HG03432 (cell line): ENCODE results near the gene VWA7.
A peak's percentile ranks its signal among the peaks of the same experiment; 100 is the strongest.

ENCODE experiments used
- ATAC-seq: cut with Tn5 transposase; IDR thresholded peaks from one replicate; pipeline ENCODE4 v1.9.1; 2021; ENCODE audit warnings: mild to moderate bottlenecking, moderate library complexity; ENCODE audit not compliant: unreplicated experiment

Gene VWA7

DNA sequence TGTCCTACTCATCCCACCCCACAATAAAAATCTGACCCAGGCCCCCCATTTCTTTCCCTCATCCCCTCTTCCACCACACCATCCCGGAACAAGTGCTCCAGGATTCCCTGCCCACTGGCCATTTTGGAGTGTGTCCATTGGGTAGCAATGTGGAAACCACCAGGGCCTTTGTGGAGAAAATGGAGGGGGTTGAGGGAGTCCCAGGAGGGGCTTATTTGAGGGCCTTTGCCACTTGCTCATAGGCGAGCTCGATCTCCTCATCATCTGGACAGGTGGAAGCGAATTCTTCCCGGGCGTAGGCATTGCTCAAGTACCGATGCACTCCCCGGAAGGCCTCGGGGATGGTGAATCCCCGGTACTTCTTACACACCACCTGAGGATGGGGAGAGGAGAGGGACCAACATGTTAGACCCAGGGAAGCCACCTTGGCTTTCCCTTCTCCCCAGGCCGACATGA is 46.5 kb downstream of the VWA7 start:
- ATAC-seq: no peak

- ATAC-seq: peak; percentile 38
Measured at GRCh38 chr6:31729979-31730630, 47.0 kb downstream of the VWA7 start.

GRCh38 chr6:31729515-31729978 is 47.6 kb downstream of the VWA7 start:
- ATAC-seq: peak; percentile 49

GRCh38 chr6:31728767-31729514 is 48.2 kb downstream of the VWA7 start, which contains the start of gene DDAH2:
Gene DDAH2 (minus strand): TSS chr6:31729299. CDS start chr6:31729161, 138 bp downstream.
- peak; percentile 10 for ATAC-seq

DNA sequence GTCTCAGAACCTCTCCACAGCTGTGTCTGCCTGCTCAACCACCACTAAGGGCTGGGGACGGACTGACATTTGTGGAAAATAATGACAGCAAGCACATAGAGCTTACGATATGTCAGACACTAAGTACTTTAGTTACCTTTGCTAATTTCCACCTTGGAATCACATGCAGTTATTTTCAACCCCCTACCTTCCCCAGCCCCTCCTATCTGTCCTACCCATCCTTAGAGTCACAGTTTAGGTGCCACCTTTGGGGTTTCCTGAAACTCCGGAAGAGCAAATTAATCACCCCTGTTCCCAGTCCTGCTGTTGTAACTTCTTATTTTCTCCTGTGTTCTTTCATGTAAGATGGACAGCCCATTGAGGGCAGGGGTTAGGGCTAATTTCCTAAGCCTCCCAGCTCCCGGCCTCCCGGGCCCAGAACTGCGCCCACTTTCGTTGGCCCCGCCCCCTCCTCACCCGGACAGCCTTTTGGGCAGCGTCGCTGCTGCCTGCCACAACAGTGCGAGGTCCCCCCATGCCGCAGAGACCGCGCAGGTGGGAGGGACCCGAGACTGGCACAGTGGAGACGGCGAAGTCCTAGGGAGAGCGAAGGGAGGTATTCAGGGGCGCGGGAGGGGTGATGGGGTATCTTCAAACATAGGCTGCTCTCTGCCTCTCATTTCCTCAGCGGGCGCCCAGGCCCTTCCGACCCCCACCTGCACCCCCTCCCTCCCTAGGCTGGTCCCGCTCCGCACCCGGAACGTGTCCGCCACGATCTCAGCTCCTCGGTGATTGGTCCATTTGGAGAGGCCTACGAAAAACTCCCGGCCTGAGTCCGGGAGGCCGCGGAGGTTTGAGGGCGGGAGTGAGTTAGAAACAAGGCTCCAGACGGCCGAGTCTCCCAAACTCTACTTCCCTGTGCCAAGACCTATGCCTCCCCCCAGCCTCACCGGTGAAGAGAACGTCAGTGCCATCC is 49.1 kb downstream of the VWA7 start:
- ATAC-seq: no peak

GRCh38 chr6:31727034-31727716 is 50.0 kb downstream of the VWA7 start:
- ATAC-seq: peak; percentile 47

DNA sequence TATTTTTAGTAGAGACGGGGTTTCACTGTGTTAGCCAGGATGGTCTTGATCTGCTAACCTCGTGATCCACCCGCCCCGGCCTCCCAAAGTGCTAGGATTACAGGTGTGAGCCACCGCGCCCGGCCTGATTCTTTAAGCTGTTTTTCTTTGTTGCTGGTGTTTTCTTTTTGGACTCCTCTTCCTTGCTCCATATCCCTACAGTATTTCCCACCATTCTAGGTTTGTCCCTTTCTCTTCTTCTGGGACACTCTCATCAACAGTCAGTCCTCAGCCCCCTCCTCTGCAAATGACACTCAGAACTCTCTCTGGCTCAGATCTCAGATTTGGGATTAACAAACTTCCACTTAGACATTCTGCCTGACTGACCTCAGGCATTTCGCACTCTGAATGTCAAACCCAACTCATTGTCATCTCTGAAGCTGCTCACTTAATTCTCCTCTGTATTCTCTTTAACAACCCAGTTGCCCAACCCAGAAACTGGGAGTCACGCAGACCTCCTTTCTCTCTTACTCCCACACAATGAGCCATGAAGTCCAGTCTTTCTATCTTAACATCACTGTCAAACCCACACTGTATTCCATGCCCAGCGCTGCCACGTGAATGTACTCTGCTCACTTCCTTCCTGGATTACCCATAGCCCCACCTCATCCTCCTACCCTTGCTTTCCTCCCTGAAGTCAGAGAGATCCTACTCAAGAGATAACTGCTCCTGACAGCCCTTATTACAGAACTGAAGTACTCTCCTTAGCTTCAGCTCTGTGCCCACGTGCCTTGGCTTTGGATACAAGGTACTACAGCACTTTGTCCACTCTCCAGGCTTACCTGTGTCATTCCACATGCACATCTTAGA is 51.4 kb downstream of the VWA7 start:
- ATAC-seq: no peak

GRCh38 chr6:31723980-31724691 is 53.0 kb downstream of the VWA7 start:
- no peak for ATAC-seq

DNA sequence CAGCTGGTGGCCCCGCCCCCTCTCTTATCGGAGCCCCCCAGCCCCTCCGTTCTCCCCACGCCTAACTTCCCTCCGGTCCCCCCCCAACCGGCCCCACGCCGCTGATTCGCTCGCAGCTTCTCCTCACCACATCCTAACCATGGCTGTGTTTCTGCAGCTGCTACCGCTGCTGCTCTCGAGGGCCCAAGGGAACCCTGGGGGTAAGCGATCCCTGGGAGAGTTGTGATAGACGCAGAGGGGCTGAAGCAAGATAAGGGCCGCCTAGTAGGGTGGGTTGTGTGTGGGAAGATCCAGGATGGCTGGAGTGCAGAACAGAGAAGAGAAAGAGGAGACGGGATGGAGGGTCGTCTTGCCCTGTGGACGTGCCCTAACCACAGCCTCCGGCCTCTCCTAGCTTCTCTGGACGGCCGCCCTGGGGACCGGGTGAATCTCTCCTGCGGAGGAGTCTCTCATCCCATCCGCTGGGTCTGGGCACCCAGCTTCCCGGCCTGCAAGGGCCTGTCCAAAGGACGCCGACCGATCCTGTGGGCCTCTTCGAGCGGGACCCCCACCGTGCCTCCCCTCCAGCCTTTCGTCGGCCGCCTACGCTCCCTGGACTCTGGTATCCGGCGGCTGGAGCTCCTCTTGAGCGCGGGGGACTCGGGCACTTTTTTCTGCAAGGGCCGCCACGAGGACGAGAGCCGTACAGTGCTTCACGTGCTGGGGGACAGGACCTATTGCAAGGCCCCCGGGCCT is 53.7 kb downstream of the VWA7 start, which contains the start of gene MPIG6B:
TSS of gene MPIG6B (plus strand) at position 129 of the 735 bp plus-strand sequence. CDS start at position 140, 11 bp downstream.
- ATAC-seq: no peak

GRCh38 chr6:31722173-31722572 is 55.0 kb downstream of the VWA7 start:
- no peak for ATAC-seq

DNA sequence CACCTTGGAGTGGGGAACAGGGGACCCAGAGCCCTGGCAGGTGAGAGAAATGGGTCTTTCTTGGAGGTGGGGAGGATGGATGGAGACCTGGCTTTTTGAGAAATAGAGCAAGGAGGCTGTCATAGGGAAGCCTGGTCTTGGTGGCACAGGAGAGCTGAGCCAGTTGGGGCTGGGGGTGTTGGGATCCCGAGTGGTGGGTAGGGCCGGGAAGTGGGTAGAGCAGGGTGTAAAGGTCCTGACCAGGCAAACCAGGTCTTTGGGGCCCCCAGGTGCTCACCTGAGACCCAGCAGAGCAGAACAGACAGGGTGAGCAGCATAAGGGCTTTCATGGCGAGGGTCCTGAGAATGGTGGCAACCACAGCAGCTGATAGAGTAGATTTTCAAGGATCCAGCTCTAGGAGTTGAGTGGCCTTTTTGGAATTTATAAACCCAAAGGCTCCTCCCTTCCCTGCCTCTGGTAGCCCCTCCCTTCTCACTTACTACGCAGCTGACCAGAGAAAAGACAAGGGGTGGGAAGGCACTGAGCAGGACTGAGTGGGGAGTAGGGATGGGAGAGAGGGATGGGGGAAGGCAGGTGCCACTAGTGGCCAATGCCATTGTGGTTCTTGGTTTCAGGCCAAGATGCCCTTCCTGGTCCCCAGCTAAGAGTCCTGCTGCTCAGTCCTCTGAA is 55.6 kb downstream of the VWA7 start, which contains the start of gene LY6G6C:
TSS of gene LY6G6C (minus strand) at position 396 of the 670 bp plus-strand sequence. CDS start at position 329, 67 bp downstream.
- ATAC-seq: no peak

GRCh38 chr6:31720196-31720770 is 56.8 kb downstream of the VWA7 start:
- ATAC-seq: no peak

- ATAC-seq: no peak
Measured at GRCh38 chr6:31719001-31719400, 58.1 kb downstream of the VWA7 start.

GRCh38 chr6:31718265-31718664 is 58.9 kb downstream of the VWA7 start:
- ATAC-seq: no peak

DNA sequence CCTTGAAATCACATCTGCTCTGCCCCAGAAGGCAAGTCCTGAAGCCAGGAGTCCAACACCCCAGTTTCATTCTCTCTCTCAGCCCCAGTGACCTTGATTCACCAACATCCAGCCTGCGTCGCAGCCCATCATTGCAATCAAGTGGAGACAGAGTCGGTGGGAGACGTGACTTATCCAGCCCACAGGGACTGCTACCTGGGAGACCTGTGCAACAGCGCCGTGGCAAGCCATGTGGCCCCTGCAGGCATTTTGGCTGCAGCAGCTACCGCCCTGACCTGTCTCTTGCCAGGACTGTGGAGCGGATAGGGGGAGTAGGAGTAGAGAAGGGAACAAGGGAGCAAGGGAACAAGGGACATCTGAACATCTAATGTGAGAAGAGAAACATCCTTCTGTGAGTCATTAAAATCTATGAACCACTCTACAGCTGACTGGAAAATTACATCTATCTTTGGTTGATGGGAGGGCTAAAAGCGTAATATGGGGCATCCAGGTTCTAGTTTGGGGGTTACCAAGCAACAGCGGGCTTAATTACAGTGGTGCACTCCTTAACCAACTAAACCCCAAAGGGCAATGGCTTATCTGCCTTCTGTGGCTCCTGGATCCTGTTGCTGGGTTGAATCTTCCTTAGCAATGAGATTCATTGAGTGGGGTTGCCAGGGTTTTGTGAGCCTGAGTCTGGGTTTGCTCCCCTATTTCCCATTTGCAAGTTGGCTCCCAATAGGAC is 59.5 kb downstream of the VWA7 start:
- no peak for ATAC-seq
